Activated CD4-positive, alpha-beta T cell treated with anti-CD3 and anti-CD28 coated beads, Interleukin-2, Interleukin-6, amounts not matched to agents 100 ng/mL and 50 ng/mL, durations not matched to agents 16 hours and 8 hours (primary cell): ENCODE data around the gene GMPS.
"Not testable (repeated sequence)": the region's sequence is repeated elsewhere in the genome, so short reads cannot be mapped to it uniquely, and the experiment has no call there.

ENCODE experiments used
- DNase-seq: peaks from one replicate; pipeline ENCODE4 v3.0.0-alpha.2; 2020

Gene GMPS

GRCh38 chr3:155872904-155873646, 2.6 kb downstream of the GMPS start:
- DNase-seq, result no peak

DNA sequence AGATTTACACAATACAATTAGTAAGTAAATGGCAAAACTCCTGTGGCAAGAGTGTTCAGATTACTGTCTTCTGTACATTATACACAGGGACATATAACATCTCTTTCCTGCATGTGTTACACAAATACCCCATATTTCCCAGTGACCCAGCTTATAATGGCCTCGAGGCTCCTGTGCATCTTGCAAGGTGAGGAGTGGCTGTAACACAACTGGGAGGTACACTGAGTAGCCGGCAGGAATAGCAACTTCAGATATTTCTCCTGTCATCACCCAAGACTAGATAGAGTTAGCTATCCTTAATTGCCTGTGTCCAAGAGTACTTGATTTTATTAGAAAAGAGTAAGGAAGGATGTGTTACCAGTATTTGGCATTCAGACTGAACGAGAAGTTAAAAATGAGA, 5.6 kb downstream of the GMPS start:
- DNase-seq, result no peak

GRCh38 chr3:155876503-155876902, 6.1 kb downstream of the GMPS start:
- no peak for DNase-seq

GRCh38 chr3:155880286-155880685, 9.8 kb downstream of the GMPS start:
- DNase-seq, result no peak

- DNase-seq, result no peak
These were observed 13.8 kb downstream of the GMPS start for GRCh38 chr3:155884292-155884691.

- no peak for DNase-seq
These were observed 14.8 kb downstream of the GMPS start for GRCh38 chr3:155885292-155885691.

- not testable (repeated sequence) for DNase-seq
These were observed 15.9 kb downstream of the GMPS start for GRCh38 chr3:155886348-155886747.

DNA sequence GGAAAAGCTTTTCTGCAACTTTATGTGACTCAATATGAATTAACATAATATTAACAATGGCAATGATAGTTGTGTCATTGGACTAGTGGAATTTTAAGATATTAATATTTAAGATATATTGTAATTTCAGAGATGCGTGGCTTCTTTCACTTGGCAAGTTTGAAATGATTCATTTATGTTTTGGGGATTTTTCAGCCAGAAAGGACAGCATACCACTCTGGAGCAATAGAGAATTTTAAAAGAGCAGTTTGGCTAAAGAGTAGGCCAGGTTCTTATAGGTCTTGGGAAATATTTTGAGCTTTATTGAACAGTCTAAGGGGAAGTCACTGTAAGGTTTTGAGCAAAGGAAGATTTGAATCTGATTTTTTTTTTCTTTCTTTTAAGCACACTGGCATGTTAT, 16.5 kb downstream of the GMPS start:
- DNase-seq, result no peak

GRCh38 chr3:155889212-155889611, 18.8 kb downstream of the GMPS start:
- no peak for DNase-seq

DNA sequence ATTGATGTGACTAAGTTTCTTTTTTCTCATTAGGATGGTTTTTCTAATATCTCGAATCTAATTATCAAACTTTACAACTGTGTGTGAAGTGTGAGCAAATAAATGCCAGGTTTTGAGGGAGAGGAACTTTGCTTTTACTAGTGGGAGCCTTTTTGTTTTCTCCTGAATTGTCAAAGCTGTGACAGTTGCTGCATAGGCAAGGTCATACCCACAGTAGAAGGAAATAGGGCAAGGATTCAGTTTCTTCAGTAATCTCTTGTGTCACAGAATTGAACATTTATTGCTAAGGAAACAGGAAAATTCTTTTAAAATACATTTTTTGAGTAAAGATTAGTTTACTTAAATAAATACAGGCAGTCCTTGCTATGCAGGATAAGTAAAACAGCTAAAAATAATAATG, 19.5 kb downstream of the GMPS start:
- no peak for DNase-seq

DNA sequence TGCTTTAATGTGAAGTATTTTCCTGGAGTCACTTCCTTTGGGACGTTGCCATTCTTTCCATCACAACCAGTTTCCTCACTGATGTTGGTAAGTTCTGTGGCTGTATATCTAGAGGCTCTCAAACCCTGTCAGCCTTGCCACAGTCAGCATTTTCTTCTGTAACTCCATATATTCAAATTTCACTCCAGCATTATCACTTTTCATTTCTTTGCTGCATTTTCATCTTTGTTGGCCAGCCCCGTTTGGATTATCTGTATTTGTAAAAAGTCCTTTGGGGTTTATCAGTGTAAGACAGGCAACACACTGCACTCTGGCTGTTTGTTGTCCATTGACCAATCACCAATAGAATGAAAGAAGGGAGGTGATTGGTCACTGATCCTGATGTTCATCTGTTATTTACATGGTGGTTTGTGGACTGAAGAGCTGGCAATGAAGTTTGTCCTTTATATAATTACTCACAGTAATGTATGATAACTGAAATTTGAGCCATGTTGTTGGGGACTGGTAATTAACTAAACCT, 20.3 kb downstream of the GMPS start:
- no peak for DNase-seq

DNA sequence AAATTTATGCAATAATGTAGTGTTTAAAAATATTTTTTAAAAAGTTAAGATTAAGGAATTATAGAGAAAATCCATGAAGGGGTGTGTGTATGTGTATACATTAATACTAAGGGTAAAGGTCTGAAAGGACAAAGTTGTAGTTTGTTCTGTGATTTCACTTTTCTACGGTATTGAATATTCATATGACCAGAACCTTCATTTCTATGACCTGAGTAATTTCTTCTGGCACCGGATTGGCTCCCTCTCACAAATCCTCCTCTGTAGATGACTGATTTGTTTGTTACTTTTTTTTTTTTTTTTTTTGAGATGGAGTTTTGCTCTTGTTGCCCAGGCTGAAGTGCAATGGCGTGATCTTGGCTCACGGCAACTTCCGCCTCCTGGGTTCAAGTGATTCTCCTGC, 20.9 kb downstream of the GMPS start:
- DNase-seq, result no peak

DNA sequence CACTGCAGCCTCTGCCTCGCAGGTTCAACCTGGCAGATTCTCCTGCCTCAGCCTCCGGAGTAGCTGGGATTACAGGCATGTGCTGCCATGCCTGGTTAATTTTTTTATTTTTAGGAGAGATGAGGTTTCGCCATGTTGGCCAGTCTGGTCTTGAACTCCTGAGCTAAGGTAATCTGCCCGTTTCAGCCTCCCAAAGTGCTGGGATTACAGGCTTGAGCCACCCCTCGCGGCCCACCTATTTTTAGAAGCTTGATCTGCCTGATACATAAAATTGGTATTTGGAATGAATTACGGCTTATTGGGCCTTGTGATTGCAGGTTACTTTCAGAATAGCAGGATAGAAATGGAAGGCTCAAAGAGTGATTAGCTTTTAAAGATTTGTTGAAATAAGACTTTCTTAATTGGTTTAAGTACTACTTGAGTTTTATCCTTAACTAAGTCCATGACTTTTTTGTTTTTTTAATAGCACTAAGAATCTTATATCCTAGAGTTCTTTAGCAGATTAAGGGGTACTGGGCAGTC, 25.0 kb downstream of the GMPS start:
- DNase-seq, result no peak

GRCh38 chr3:155906900-155907299, 36.5 kb downstream of the GMPS start:
- no peak for DNase-seq

GRCh38 chr3:155908086-155908485, 37.6 kb downstream of the GMPS start:
- DNase-seq, result peak; percentile 31

DNA sequence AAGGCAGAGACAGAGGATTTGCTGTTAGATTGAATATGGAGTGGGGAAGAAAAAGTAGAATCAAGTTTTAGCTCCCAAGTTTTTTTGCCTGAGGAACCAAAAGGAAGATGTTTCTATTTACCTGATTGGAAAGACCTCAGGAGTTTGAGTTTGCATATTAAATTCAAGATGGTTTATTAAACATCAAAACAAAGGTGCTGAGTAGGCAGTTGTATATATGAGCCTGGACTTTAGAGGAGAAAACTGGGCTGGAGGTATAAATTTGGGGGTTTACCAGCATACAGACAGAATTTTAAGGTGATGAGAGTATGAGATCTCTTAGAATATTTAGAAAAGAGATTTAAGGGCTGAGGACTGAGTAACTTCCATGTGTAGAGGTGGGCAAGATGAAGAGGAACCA, 38.2 kb downstream of the GMPS start:
- DNase-seq, result no peak

DNA sequence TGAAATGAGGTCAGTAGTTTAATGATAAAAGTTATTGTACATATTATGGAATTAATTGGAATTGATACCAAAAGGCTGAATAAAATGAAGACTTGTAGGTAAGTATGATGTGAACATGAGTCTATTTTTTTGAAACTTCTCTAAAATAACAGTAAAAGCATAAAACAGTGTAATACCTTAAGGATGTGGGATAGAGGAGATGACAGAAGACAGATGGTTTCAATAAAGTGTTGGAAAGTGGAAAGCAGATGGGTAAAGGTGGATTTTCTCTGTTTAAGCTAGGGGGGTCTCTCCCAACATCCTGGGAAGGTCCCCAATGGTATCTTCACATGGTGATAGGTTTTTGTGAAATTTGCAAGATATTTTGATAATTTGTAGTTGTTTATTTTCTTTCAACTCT, 41.6 kb downstream of the GMPS start:
- no peak for DNase-seq

DNA sequence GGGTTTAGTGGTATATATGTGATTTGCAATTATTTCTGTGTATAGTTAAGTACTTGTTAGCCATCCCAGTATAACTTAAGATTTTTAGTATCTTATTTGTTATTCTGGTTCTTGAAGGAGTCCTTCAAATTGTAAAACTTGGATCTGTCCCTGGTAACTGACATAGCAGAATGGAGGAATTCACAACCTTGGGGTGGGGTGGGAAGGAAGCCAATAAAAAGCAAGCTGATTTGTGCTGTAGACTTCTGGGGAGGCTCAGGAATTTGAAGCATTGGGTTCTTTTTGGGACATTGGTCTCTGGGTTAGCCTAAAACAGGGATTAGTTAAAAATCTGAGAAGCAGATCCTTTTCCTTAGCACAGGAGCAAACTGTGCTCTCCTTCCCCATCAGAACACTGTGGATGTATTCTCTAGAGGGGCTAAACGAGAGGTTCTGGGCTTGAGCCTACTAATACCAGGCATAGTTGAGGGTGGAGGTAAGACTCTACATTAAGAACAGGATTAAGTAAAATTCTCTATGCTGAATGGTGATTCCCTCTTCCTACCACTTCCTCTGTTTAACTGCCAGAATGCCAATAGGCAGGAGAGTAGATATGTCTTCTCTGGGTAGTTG, 42.2 kb downstream of the GMPS start:
- DNase-seq, result no peak

GRCh38 chr3:155917781-155918180, 47.3 kb downstream of the GMPS start:
- no peak for DNase-seq

- no peak for DNase-seq
These were observed 49.3 kb downstream of the GMPS start for GRCh38 chr3:155919728-155920127.

- DNase-seq, result no peak
These were observed 51.0 kb downstream of the GMPS start for GRCh38 chr3:155921486-155921885.

GRCh38 chr3:155934230-155934629, 63.8 kb downstream of the GMPS start:
- no peak for DNase-seq

DNA sequence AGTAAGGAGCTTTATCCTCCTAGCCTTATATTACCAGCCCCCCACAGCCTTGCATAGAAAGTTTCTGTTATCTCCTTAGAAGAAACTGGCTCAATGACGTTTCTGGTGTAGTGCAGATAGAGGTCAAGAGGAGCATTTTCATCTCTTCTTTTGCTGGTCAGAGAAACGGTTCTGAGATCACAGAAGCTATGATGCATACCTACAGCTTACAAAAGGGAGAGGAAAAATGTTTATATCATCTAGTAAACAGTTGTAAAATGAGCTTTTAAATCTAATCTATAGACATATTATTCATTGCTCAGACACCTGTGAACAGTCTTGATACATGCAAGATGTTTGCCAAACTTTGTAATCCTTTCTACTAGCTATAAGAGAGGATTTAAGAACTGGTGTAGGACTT, 68.0 kb downstream of the GMPS start:
- DNase-seq, result no peak

DNA sequence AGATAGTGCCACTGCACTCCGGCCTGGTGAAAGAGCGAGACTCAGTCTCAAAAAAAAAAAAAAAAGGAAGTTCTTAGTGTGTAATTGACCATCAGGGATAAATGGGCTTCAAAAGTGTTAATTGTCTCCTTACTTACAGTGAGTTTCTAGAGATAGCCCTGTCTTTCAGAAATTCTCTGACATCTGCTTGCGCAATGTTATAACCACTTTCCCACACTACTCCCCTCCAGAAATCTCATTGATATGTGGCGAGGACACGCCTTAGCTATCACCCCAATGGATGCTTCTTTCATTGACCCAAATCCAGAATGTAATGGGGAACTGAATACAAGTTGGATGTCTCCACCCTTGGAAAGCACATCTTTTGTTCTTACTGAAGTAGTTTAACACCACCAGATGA, 70.9 kb downstream of the GMPS start:
- no peak for DNase-seq

DNA sequence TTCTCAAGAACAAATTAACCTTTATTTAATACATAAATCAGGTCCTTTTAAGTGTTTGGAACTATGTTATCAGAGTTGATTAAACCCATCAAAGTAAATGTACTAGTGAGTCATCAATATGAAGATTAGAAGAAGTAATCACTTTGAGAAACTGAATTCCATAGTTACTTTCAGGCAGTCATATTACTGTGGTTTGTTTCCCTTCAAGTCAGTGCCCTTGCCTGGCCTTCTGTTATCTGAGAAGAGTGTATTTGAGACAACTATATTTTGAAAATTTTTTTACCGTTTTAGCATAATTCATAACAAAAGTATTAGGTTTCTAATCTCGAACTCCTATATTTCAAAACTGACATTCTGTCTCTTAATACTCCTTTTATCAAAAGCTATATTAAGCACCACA, 73.6 kb downstream of the GMPS start:
- DNase-seq, result no peak
